GM12878 (cell line): ENCODE results near the gene RIPPLY3. TPM values are rescaled to one million over a fixed set of nuclear protein-coding genes. Genes with fewer than 3 reads are reported as not detected.

ENCODE experiments used
- ATAC-seq: fragments of 200-7000 bp; cut with Tn5 transposase; 3 replicates; pipeline ENCODE4 v1.9.1; 2020; ENCODE audit warnings: mild to moderate bottlenecking, moderate library complexity
- BruUV-seq: library from RNA; stranded (reverse); fragments of 400-500 nt; replicated peaks from 2 replicates; lab custom pipeline; 2021; lab: Mats Ljungman, UMichigan
- CTCF ChIA-PET: fragments of 300-600 bp; sonication (Branson Sonifier 250); formaldehyde crosslinking; extraction: SDS; loops from one replicate; lab custom pipeline; 2021; ENCODE audit warnings: inconsistent platforms; lab: Yijun Ruan, JAX
- POLR2A ChIA-PET: fragments of 350-600 bp; formaldehyde crosslinking; extraction: SDS; loops from one replicate; lab custom pipeline; 2021; ENCODE audit warnings: inconsistent platforms; lab: Charles Lee
- RAD21 ChIA-PET: fragments of 300-600 bp; sonication (Branson Sonifier 250); formaldehyde crosslinking; loops from one replicate; lab custom pipeline; 2023; ENCODE audit warnings: antibody characterized with exemption; ENCODE audit not compliant: unreplicated experiment; lab: Charles Lee
- SMC1A ChIA-PET: fragments of 300-600 bp; sonication (Branson Sonifier 250); formaldehyde crosslinking; loops from one replicate; lab custom pipeline; 2023; ENCODE audit not compliant: unreplicated experiment, uncharacterized antibody; lab: Charles Lee
- DNase-seq: peaks from one replicate; pipeline ENCODE4 v3.0.0-alpha.2; 2011; ENCODE audit warnings: low read depth, low spot score
- FAIRE-seq: peaks from 3 replicates; lab custom pipeline; 2011; peaks lifted over from hg19 to GRCh38; lab: Jason Lieb, UNC
- H2AFZ ChIP-seq: 2 replicates; pipeline ENCODE4 v1.6.0; 2011; ENCODE audit warnings: low read depth, low read length, control low read depth; ENCODE audit not compliant: control insufficient read depth
- H3K27ac ChIP-seq: 2 replicates; pipeline ENCODE4 v1.5.1; 2011; ENCODE audit warnings: control low read depth; ENCODE audit not compliant: control insufficient read depth, insufficient read depth
- H3K27me3 ChIP-seq, 2 experiments: replicated peaks in 1 of 2; 2 replicates each; pipeline versions ENCODE4 v1.6.0 to v1.6.1; 2011; ENCODE audit warnings: low read length in 1 of 2; ENCODE audit not compliant: control insufficient read depth in 2 of 2, insufficient read depth in 2 of 2
- H3K36me3 ChIP-seq, 2 experiments: 2 replicates each; pipeline ENCODE4 v1.5.1; 2011; ENCODE audit warnings: low read length in 1 of 2; ENCODE audit not compliant: control insufficient read depth in 2 of 2, insufficient read depth in 2 of 2
- H3K4me1 ChIP-seq: 2 replicates; pipeline ENCODE4 v1.6.1; 2011; ENCODE audit warnings: mild to moderate bottlenecking, low read length, moderate library complexity, mixed read lengths; ENCODE audit not compliant: control insufficient read depth, insufficient read depth
- H3K4me2 ChIP-seq: 2 replicates; pipeline ENCODE4 v1.6.0; 2011; ENCODE audit warnings: control low read depth; ENCODE audit not compliant: control insufficient read depth, insufficient read depth
- H3K4me3 ChIP-seq: fragments of 200-600 bp; sonication (generic); 2 replicates; pipeline ENCODE4 v1.5.1; 2016
- H3K79me2 ChIP-seq: 2 replicates; pipeline ENCODE4 v1.6.0; 2011; ENCODE audit warnings: low read length; ENCODE audit not compliant: control insufficient read depth, insufficient read depth
- H3K9ac ChIP-seq: 2 replicates; pipeline ENCODE4 v1.8.0; 2011; ENCODE audit warnings: low read length, control low read depth, mixed read lengths; ENCODE audit not compliant: control insufficient read depth, insufficient read depth
- H3K9me3 ChIP-seq: replicated peaks from 3 replicates; pipeline ENCODE4 v1.5.1; 2011; ENCODE audit warnings: mild to moderate bottlenecking, low read length; ENCODE audit not compliant: control insufficient read depth, insufficient read depth
- H4K20me1 ChIP-seq: 2 replicates; pipeline ENCODE4 v1.6.0; 2011; ENCODE audit not compliant: control insufficient read depth, insufficient read depth
- CREM ChIP-seq: IDR thresholded peaks from 2 replicates; pipeline ENCODE4 v1.6.1; 2014; ENCODE audit warnings: antibody characterized with exemption, low read depth
- EED ChIP-seq: sonication (generic); IDR thresholded peaks from 2 replicates; pipeline ENCODE4 v1.6.1; 2016; ENCODE audit warnings: antibody characterized with exemption, low read depth
- FOS ChIP-seq: IDR thresholded peaks from 3 replicates; pipeline ENCODE4 v1.6.1; 2011; ENCODE audit warnings: borderline replicate concordance; ENCODE audit not compliant: insufficient read length; ENCODE audit errors: extremely low read depth
- JUNB ChIP-seq: IDR thresholded peaks from 2 replicates; pipeline ENCODE4 v1.6.1; 2016; ENCODE audit warnings: antibody characterized with exemption, mild to moderate bottlenecking
- NFXL1 ChIP-seq: fragments of 450-650 bp; IDR thresholded peaks from 2 replicates; pipeline ENCODE4 v1.6.1; 2017; ENCODE audit warnings: antibody characterized with exemption, mild to moderate bottlenecking, borderline replicate concordance
- NFYB ChIP-seq: IDR thresholded peaks from 2 replicates; pipeline ENCODE4 v1.6.1; 2011; ENCODE audit warnings: low read depth, mild to moderate bottlenecking, low read length, improper control_type of control experiment, moderate library complexity; ENCODE audit not compliant: insufficient read depth
- NRF1 ChIP-seq: conservative IDR thresholded peaks from 2 replicates; pipeline ENCODE4 v1.6.1; 2011; ENCODE audit warnings: mild to moderate bottlenecking, low read depth, low read length, improper control_type of control experiment
- RB1 ChIP-seq: fragments of 450-650 bp; formaldehyde crosslinking; IDR thresholded peaks from 2 replicates; pipeline ENCODE4 v1.6.1; 2017; ENCODE audit warnings: mild to moderate bottlenecking, borderline replicate concordance
- RBBP5 ChIP-seq: fragments of 200-600 bp; sonication (generic); conservative IDR thresholded peaks from 2 replicates; pipeline ENCODE4 v1.6.1; 2016
- WRNIP1 ChIP-seq: IDR thresholded peaks from 2 replicates; pipeline ENCODE4 v1.6.1; 2011; ENCODE audit warnings: low read depth, low read length, improper control_type of control experiment, borderline replicate concordance
- ZBTB33 ChIP-seq: fragments of 450-650 bp; IDR thresholded peaks from 2 replicates; pipeline ENCODE4 v1.6.1; 2017; ENCODE audit warnings: mild to moderate bottlenecking
- WGBS: methylation state at CpG from one replicate; pipeline ENCODE4 v1.1.6; 2016; ENCODE audit warnings: low lambda C conversion rate; ENCODE audit not compliant: insufficient replicate concordance, insufficient coverage; ENCODE audit errors: missing lambda C conversion rate; 5-methylcytosine and 5-hydroxymethylcytosine counted together
- in situ Hi-C: fragments of 300-500 bp; cut with MboI; formaldehyde crosslinking; loops from 9 replicates; pipeline ENCODE4 v1.14.3; 2018; ENCODE audit warnings: mixed read lengths
- intact Hi-C: fragments of 100-400 bp; cut with micrococcal nuclease; formaldehyde crosslinking; loops from one replicate; pipeline ENCODE4 v1.14.2; 2022; ENCODE audit not compliant: unreplicated experiment
- polyA plus RNA-seq, 11 experiments: library from polyadenylated mRNA; depleted of rRNA in 4 of 11; unstranded in 6 of 11; stranded (reverse) in 5 of 11; fragments of >200 nt; fragmentation: Nextera tagmentation in 4 of 11; fragmentation: Illumina TruSeq in 1 of 11; extraction: Ambion mirVana in 4 of 11; extraction: Trizol in 1 of 11; gene quantifications; 1 replicate in 1 of 11; 2 replicates in 10 of 11; pipeline versions ENCODE4 v1.2.1 to v1.2.3, GENCODE V29; 2011 to 2016; ENCODE audit warnings: inconsistent platforms in 2 of 11, missing spikeins in 2 of 11, low read depth in 1 of 11
- total RNA-seq, 4 experiments: library from RNA; depleted of rRNA in 3 of 4; stranded (reverse); fragments of >200 nt in 3 of 4; fragmentation: Illumina TruSeq in 1 of 4; extraction: Trizol in 1 of 4; gene quantifications; 2 replicates each; pipeline versions ENCODE4 v1.2.1 to v1.2.3, GENCODE V29; 2013 to 2021
- TF ChIP-seq, protein P1 (sequence below): IDR thresholded peaks from 2 replicates; pipeline ENCODE4 v1.6.1; 2012; ENCODE audit warnings: low read depth, low read length, improper control_type of control experiment
- TF ChIP-seq, protein P2 (sequence below): fragments of 450-650 bp; IDR thresholded peaks from 2 replicates; pipeline ENCODE4 v1.6.1; 2017; ENCODE audit warnings: mild to moderate bottlenecking, moderate library complexity
- TF ChIP-seq, protein P3 (sequence below): fragments of 450-650 bp; IDR thresholded peaks from 2 replicates; pipeline ENCODE4 v1.6.1; 2018; ENCODE audit warnings: mild to moderate bottlenecking, low read depth, moderate library complexity; ENCODE audit not compliant: partially characterized antibody

Gene RIPPLY3
- total and polyA plus RNA-seq, 10 of the 15 experiments (the other 5 are each of a cell fraction or from before 2014, with no cell fraction given) = not detected

DNA sequence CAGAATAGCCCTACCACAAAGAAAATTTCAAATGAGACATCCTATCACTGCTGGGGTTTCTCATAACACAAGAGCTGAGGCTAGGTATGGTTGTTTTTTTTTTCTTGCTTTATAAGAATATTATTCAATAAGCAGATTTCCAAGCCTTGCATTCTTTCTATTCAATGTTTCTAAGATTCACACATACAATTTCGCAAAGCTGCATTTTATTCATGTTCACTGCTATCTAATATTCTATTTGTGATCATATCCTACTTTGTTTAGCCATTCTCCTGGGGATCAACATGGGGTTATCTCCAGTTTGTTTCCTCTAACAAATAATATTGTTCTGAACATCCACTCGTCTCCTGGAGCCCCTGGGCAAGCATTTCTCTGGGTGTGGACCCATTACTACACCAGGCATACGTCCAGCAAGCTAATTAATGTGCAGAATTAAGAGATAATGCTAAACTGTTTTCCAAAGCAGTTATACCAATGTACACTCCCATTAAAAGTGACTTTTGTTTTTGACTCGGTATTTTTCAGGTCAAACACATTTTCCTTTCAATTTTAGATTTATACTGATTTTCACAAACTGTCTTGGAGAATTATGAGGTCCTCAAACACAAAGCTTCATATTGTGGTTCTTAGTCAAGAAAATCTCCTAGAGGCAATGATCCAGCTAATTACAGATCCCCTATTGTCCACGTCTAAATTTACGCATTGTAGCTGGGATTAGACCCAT lies 24.4 kb upstream of the RIPPLY3 start:
- Histone ChIP-seq H3K4me3 (no peak overlapping the region), H3K36me3 (no peaks in the 10 kb centered on the region), H4K20me1 (no peaks in the 10 kb centered on the region), H3K27ac (no peak overlapping the region), H3K27me3 (no peaks in the 10 kb centered on the region), H3K4me1 (peaks cover 12% of the 10 kb centered on the region), H3K4me2 (no peak overlapping the region), H2AFZ (no peak overlapping the region), H3K9ac (no peak overlapping the region), H3K79me2 (no peaks in the 10 kb centered on the region), H3K9me3 (no peaks in the 10 kb centered on the region)
- FAIRE-seq (no peak), ATAC-seq (no peak), DNase-seq (no peak)
- intact Hi-C loops (loop anchor here (10.0 kb wide), 1 partner anchor 383 kb away; the partner anchor contains the start of gene DYRK1A), in situ Hi-C loops (no loop called here)
- CTCF ChIA-PET = interaction anchor here (2.0 kb wide), 1 partner anchor 28 kb away, joined by 7 read pairs; no protein-coding TSS in a partner anchor
- POLR2A ChIA-PET = interaction anchor here (0.8 kb wide), 1 partner anchor 16 kb away, joined by 5 read pairs; no protein-coding TSS in a partner anchor
- 62% methylated on average over 6 of the region's 6 CpGs for WGBS
- SMC1A ChIA-PET = interaction anchor here (0.6 to 1.2 kb wide), 3 partner anchors 9 to 546 kb away, joined by 3 to 4 read pairs (median 3); no protein-coding TSS in a partner anchor
- RAD21 ChIA-PET = no interaction called here
- BruUV-seq = no TSS peak
- TF ChIP-seq RB1 (no peak), ZBTB33 (no peak), JUNB (no peak), WRNIP1 (no peak), EED (no peak), RBBP5 (no peak), FOS (no peak), NFYB (no peak), NRF1 (no peak), CREM (no peak), NFXL1 (no peak)
- TF ChIP-seq, protein P1, sequence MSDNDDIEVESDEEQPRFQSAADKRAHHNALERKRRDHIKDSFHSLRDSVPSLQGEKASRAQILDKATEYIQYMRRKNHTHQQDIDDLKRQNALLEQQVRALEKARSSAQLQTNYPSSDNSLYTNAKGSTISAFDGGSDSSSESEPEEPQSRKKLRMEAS = no peak
- TF ChIP-seq, protein P2, sequence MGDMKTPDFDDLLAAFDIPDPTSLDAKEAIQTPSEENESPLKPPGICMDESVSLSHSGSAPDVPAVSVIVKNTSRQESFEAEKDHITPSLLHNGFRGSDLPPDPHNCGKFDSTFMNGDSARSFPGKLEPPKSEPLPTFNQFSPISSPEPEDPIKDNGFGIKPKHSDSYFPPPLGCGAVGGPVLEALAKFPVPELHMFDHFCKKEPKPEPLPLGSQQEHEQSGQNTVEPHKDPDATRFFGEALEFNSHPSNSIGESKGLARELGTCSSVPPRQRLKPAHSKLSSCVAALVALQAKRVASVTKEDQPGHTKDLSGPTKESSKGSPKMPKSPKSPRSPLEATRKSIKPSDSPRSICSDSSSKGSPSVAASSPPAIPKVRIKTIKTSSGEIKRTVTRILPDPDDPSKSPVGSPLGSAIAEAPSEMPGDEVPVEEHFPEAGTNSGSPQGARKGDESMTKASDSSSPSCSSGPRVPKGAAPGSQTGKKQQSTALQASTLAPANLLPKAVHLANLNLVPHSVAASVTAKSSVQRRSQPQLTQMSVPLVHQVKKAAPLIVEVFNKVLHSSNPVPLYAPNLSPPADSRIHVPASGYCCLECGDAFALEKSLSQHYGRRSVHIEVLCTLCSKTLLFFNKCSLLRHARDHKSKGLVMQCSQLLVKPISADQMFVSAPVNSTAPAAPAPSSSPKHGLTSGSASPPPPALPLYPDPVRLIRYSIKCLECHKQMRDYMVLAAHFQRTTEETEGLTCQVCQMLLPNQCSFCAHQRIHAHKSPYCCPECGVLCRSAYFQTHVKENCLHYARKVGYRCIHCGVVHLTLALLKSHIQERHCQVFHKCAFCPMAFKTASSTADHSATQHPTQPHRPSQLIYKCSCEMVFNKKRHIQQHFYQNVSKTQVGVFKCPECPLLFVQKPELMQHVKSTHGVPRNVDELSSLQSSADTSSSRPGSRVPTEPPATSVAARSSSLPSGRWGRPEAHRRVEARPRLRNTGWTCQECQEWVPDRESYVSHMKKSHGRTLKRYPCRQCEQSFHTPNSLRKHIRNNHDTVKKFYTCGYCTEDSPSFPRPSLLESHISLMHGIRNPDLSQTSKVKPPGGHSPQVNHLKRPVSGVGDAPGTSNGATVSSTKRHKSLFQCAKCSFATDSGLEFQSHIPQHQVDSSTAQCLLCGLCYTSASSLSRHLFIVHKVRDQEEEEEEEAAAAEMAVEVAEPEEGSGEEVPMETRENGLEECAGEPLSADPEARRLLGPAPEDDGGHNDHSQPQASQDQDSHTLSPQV = no peak
- TF ChIP-seq, protein P3, sequence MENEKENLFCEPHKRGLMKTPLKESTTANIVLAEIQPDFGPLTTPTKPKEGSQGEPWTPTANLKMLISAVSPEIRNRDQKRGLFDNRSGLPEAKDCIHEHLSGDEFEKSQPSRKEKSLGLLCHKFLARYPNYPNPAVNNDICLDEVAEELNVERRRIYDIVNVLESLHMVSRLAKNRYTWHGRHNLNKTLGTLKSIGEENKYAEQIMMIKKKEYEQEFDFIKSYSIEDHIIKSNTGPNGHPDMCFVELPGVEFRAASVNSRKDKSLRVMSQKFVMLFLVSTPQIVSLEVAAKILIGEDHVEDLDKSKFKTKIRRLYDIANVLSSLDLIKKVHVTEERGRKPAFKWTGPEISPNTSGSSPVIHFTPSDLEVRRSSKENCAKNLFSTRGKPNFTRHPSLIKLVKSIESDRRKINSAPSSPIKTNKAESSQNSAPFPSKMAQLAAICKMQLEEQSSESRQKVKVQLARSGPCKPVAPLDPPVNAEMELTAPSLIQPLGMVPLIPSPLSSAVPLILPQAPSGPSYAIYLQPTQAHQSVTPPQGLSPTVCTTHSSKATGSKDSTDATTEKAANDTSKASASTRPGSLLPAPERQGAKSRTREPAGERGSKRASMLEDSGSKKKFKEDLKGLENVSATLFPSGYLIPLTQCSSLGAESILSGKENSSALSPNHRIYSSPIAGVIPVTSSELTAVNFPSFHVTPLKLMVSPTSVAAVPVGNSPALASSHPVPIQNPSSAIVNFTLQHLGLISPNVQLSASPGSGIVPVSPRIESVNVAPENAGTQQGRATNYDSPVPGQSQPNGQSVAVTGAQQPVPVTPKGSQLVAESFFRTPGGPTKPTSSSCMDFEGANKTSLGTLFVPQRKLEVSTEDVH = no peak
